Skeletal muscle satellite cell (primary cell): ENCODE measurements around the gene HS3ST4.
"Not testable (repeated sequence)": the region's sequence is repeated elsewhere in the genome, so short reads cannot be mapped to it uniquely, and the experiment has no call there.

Experiments
- H3K27me3 ChIP-seq: 2 replicates; pipeline ENCODE4 v1.7.0; 2013; ENCODE audit warnings: low read length; ENCODE audit not compliant: control insufficient read depth, insufficient read depth
- H3K36me3 ChIP-seq: 2 replicates; pipeline ENCODE4 v1.7.0; 2013; ENCODE audit warnings: mild to moderate bottlenecking, control low read depth, low read length; ENCODE audit not compliant: insufficient read depth
- H3K4me1 ChIP-seq: 2 replicates; pipeline ENCODE4 v1.7.0; 2013; ENCODE audit warnings: low read length; ENCODE audit not compliant: control insufficient read depth, insufficient read depth
- H3K4me2 ChIP-seq: 2 replicates; pipeline ENCODE4 v1.7.0; 2013; ENCODE audit warnings: mild to moderate bottlenecking, low read length
- H3K4me3 ChIP-seq: 2 replicates; pipeline ENCODE4 v1.7.0; 2013; ENCODE audit warnings: low read length
- H3K9ac ChIP-seq: 2 replicates; pipeline ENCODE4 v1.7.0; 2013; ENCODE audit warnings: mild to moderate bottlenecking, low read depth, low read length, moderate library complexity
- H3K9me3 ChIP-seq: replicated peaks from 2 replicates; pipeline ENCODE4 v1.7.0; 2013; ENCODE audit warnings: mild to moderate bottlenecking, control low read depth, low read length

HS3ST4 gene

GRCh38 chr16:25734430-25735385 is 42.9 kb downstream of the HS3ST4 start:
- no peak overlapping the region for H3K4me3 ChIP-seq
- H3K9ac ChIP-seq = no peak overlapping the region
- no peaks in the 10 kb centered on the region for H3K4me1 ChIP-seq
- H3K4me2 ChIP-seq = no peak overlapping the region
- no peaks in the 10 kb centered on the region for H3K27me3 ChIP-seq
- H3K9me3 ChIP-seq = peaks cover 3% of the 10 kb centered on the region
- no peaks in the 10 kb centered on the region for H3K36me3 ChIP-seq

GRCh38 chr16:25735645-25736044 is 43.9 kb downstream of the HS3ST4 start:
- Histone ChIP-seq H3K36me3 (no peaks in the 10 kb centered on the region), H3K4me1 (no peaks in the 10 kb centered on the region), H3K9me3 (peaks cover 3% of the 10 kb centered on the region), H3K4me3 (no peak overlapping the region), H3K27me3 (no peaks in the 10 kb centered on the region), H3K4me2 (no peak overlapping the region), H3K9ac (no peak overlapping the region)

- Histone ChIP-seq H3K4me2 (no peak overlapping the region), H3K27me3 (no peaks in the 10 kb centered on the region), H3K36me3 (no peaks in the 10 kb centered on the region), H3K9me3 (peaks cover 4% of the 10 kb centered on the region), H3K9ac (no peak overlapping the region), H3K4me3 (no peak overlapping the region), H3K4me1 (no peaks in the 10 kb centered on the region)
Measured at GRCh38 chr16:25747160-25747758, 55.5 kb downstream of the HS3ST4 start.

- Histone ChIP-seq H3K9ac (no peak overlapping the region), H3K4me2 (no peak overlapping the region), H3K4me3 (no peak overlapping the region), H3K4me1 (no peaks in the 10 kb centered on the region), H3K36me3 (no peaks in the 10 kb centered on the region), H3K27me3 (no peaks in the 10 kb centered on the region), H3K9me3 (peaks cover 4% of the 10 kb centered on the region)
Measured at GRCh38 chr16:25748092-25748654, 56.4 kb downstream of the HS3ST4 start.

- Histone ChIP-seq H3K4me1 (no peaks in the 10 kb centered on the region), H3K9me3 (peaks cover 4% of the 10 kb centered on the region), H3K9ac (no peak overlapping the region), H3K36me3 (no peaks in the 10 kb centered on the region), H3K27me3 (no peaks in the 10 kb centered on the region), H3K4me2 (no peak overlapping the region), H3K4me3 (no peak overlapping the region)
Measured at GRCh38 chr16:25750488-25751216, 58.9 kb downstream of the HS3ST4 start.

GRCh38 chr16:25751230-25751835 is 59.6 kb downstream of the HS3ST4 start:
- no peaks in the 10 kb centered on the region for H3K4me1 ChIP-seq
- H3K4me2 ChIP-seq = no peak overlapping the region
- H3K27me3 ChIP-seq = no peaks in the 10 kb centered on the region
- H3K36me3 ChIP-seq = no peaks in the 10 kb centered on the region
- no peak overlapping the region for H3K9ac ChIP-seq
- H3K4me3 ChIP-seq = no peak overlapping the region
- peaks cover 4% of the 10 kb centered on the region for H3K9me3 ChIP-seq

- H3K4me3 ChIP-seq = no peak overlapping the region
- no peaks in the 10 kb centered on the region for H3K36me3 ChIP-seq
- H3K27me3 ChIP-seq = no peaks in the 10 kb centered on the region
- peaks cover 13% of the 10 kb centered on the region for H3K9me3 ChIP-seq
- no peak overlapping the region for H3K4me2 ChIP-seq
- no peak overlapping the region for H3K9ac ChIP-seq
- H3K4me1 ChIP-seq = no peaks in the 10 kb centered on the region
Measured at GRCh38 chr16:25764466-25764865, 72.7 kb downstream of the HS3ST4 start.

- H3K9me3 ChIP-seq = peaks cover 3% of the 10 kb centered on the region
- H3K36me3 ChIP-seq = no peaks in the 10 kb centered on the region
- no peaks in the 10 kb centered on the region for H3K4me1 ChIP-seq
- H3K4me2 ChIP-seq = no peak overlapping the region
- no peak overlapping the region for H3K9ac ChIP-seq
- H3K27me3 ChIP-seq = no peaks in the 10 kb centered on the region
- H3K4me3 ChIP-seq = no peak overlapping the region
Measured at GRCh38 chr16:25771216-25771615, 79.5 kb downstream of the HS3ST4 start.

- peaks cover 3% of the 10 kb centered on the region for H3K9me3 ChIP-seq
- H3K4me1 ChIP-seq = no peaks in the 10 kb centered on the region
- H3K4me2 ChIP-seq = no peak overlapping the region
- no peak overlapping the region for H3K4me3 ChIP-seq
- no peak overlapping the region for H3K9ac ChIP-seq
- H3K27me3 ChIP-seq = no peaks in the 10 kb centered on the region
- no peaks in the 10 kb centered on the region for H3K36me3 ChIP-seq
Measured at GRCh38 chr16:25771812-25772568, 80.2 kb downstream of the HS3ST4 start.

- not testable (repeated sequence) for H3K9me3 ChIP-seq, H3K4me1 ChIP-seq, H3K9ac ChIP-seq, H3K36me3 ChIP-seq, H3K27me3 ChIP-seq, H3K4me2 ChIP-seq, H3K4me3 ChIP-seq
Measured at GRCh38 chr16:25776214-25776613, 84.5 kb downstream of the HS3ST4 start.
